Upper lobe of left lung (tissue), 4 donors: ENCODE measurements around the gene USP51.
"Not testable (repeated sequence)": the region's sequence is repeated elsewhere in the genome, so short reads cannot be mapped to it uniquely, and the experiment has no call there.

Experiments
- CTCF ChIP-seq, 6 experiments: fragments of 450-650 bp in 4 of 6; fragments of 200-600 bp in 2 of 6; sonication (generic) in 2 of 6; IDR thresholded peaks; one replicate each; pipeline ENCODE4 v1.5.1; 2016 to 2019; ENCODE audit warnings: antibody characterized with exemption in 6 of 6
- EP300 ChIP-seq, 4 donors: sonication (generic); formaldehyde crosslinking; IDR thresholded peaks; one replicate each; pipeline ENCODE4 v1.5.1; 2017; ENCODE audit warnings: antibody characterized with exemption in 4 of 4, control low read depth in 2 of 4
- POLR2AphosphoS5 ChIP-seq, 2 donors: sonication (generic); formaldehyde crosslinking; IDR thresholded peaks; one replicate each; pipeline ENCODE4 v1.5.1; 2017; ENCODE audit warnings: antibody characterized with exemption in 2 of 2

GRCh38 chrX:55459426-55459825 is 30.2 kb downstream of the USP51 start:
- TF ChIP-seq CTCF, POLR2AphosphoS5, EP300 (IDR thresholded peaks at IDR 0.05): not testable (repeated sequence)
